B cell (primary cell): ENCODE measurements around the gene ZDHHC7.
A peak's percentile ranks its signal among the peaks of the same experiment; 100 is the strongest.

Experiments
- EZH2 ChIP-seq: IDR thresholded peaks from 2 replicates; pipeline ENCODE4 v1.6.1; 2012; ENCODE audit warnings: borderline replicate concordance, low read depth, mild to moderate bottlenecking, moderate library complexity, low read length; ENCODE audit not compliant: insufficient read depth, poor library complexity, severe bottlenecking
- TF ChIP-seq, protein P1 (sequence below): fragments of 200-600 bp; IDR thresholded peaks from one replicate; pipeline ENCODE4 v1.8.0; 2022; ENCODE audit warnings: antibody characterized with exemption, mild to moderate bottlenecking

DNA sequence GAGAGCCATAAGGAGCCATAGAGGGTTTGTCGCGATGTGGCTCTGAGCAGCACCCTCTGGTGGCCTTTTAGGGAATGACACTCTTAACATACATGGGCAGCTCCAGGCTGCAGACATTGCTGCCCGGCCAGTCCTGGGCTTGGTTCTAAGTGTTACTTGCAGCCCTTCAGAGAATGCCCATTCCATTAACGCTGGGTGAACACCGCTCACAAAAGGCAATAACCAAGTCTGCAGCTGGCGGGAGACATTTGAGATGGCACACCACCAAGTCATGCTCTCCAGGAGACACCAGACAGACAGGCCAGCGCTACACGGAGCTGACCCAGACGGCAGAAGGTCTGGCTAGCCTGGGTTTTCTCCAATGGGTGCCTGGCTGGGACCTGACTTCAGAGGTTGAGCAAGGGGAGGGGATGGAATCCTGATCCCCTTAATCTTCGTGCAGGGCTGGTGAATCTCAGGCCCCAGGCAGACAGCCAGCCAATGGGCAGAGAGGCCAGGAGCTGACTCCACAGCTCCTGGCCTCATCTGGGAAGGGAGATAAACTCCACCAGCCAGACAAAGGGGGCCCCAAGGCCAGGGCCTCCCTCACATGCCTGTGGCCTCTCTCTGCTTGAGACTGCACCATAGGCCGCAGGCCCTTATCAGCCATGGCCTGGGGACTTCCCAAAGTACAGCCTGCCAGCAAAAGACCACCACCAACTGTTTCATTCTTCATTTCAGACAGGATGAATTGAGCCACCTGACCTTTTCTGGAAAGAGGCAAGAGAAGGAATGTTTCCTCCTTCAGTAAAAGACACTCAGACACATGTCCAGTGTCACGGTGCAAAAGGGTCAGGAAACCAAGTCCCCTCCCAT, 58.8 kb downstream of the ZDHHC7 start:
- TF ChIP-seq, protein P1, sequence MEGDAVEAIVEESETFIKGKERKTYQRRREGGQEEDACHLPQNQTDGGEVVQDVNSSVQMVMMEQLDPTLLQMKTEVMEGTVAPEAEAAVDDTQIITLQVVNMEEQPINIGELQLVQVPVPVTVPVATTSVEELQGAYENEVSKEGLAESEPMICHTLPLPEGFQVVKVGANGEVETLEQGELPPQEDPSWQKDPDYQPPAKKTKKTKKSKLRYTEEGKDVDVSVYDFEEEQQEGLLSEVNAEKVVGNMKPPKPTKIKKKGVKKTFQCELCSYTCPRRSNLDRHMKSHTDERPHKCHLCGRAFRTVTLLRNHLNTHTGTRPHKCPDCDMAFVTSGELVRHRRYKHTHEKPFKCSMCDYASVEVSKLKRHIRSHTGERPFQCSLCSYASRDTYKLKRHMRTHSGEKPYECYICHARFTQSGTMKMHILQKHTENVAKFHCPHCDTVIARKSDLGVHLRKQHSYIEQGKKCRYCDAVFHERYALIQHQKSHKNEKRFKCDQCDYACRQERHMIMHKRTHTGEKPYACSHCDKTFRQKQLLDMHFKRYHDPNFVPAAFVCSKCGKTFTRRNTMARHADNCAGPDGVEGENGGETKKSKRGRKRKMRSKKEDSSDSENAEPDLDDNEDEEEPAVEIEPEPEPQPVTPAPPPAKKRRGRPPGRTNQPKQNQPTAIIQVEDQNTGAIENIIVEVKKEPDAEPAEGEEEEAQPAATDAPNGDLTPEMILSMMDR, result peak; percentile 85
- TF ChIP-seq EZH2, result no peak
